Prostate gland (tissue), 2 donors: Measurements from ENCODE around the gene RCAN3. TPM values are rescaled to one million over a fixed set of nuclear protein-coding genes. Genes with fewer than 3 reads are reported as not detected.

Experiments
- DNase-seq: peaks from one replicate; pipeline ENCODE4 v3.0.0-alpha.2; 2019; ENCODE audit warnings: low spot score
- H3K27ac ChIP-seq, 2 donors: fragments of 200-600 bp; sonication (generic); 2 replicates each; pipeline ENCODE4 v1.5.1; 2017 to 2019
- H3K27me3 ChIP-seq: fragments of 200-600 bp; sonication (generic); replicated peaks from 2 replicates; pipeline ENCODE4 v1.5.1; 2019; ENCODE audit not compliant: insufficient read depth
- H3K36me3 ChIP-seq, 2 donors: fragments of 200-600 bp; sonication (generic); 1 replicate in 1 of 2; 2 replicates in 1 of 2; pipeline versions ENCODE4 v1.5.1 to v1.8.1; 2017 to 2019
- H3K4me1 ChIP-seq: fragments of 200-600 bp; sonication (generic); replicated peaks from 2 replicates; pipeline ENCODE4 v1.5.1; 2019
- H3K4me3 ChIP-seq, 2 donors: fragments of 200-600 bp; sonication (generic); 2 replicates each; pipeline ENCODE4 v1.5.1; 2017 to 2019
- H3K9me3 ChIP-seq: fragments of 200-600 bp; sonication (generic); 2 replicates; pipeline ENCODE4 v1.5.1; 2017
- POLR2A ChIP-seq: fragments of 450-650 bp; IDR thresholded peaks from one replicate; pipeline ENCODE4 v1.6.1; 2016; ENCODE audit warnings: antibody characterized with exemption, mild to moderate bottlenecking
- POLR2AphosphoS5 ChIP-seq: sonication (generic); formaldehyde crosslinking; IDR thresholded peaks from one replicate; pipeline ENCODE4 v1.6.1; 2017; ENCODE audit warnings: antibody characterized with exemption
- WGBS: methylation state at CpG from one replicate; pipeline ENCODE4 v1.1.5; 2018; 5-methylcytosine and 5-hydroxymethylcytosine counted together
- intact Hi-C: fragments of 100-400 bp; cut with DNase I; formaldehyde crosslinking; loops from one replicate; pipeline ENCODE4 v1.14.2; 2022
- total RNA-seq, 2 donors: library from RNA; depleted of rRNA; stranded (reverse); fragments of >200 nt; gene quantifications; one replicate each; pipeline ENCODE4 v1.1.0, GENCODE V29; 2016
- TF ChIP-seq, protein P1 (sequence below), 4 experiments: fragments of 200-600 bp in 2 of 4; fragments of 450-650 bp in 2 of 4; sonication (generic) in 2 of 4; IDR thresholded peaks; 1 replicate in 3 of 4; 2 replicates in 1 of 4; pipeline ENCODE4 v1.5.1; 2016 to 2019; ENCODE audit warnings: antibody characterized with exemption in 4 of 4, mild to moderate bottlenecking in 2 of 4, moderate library complexity in 2 of 4

RCAN3 gene
- total RNA-seq, 2 donors from 2014 or later = 50.8 to 238 TPM

DNA sequence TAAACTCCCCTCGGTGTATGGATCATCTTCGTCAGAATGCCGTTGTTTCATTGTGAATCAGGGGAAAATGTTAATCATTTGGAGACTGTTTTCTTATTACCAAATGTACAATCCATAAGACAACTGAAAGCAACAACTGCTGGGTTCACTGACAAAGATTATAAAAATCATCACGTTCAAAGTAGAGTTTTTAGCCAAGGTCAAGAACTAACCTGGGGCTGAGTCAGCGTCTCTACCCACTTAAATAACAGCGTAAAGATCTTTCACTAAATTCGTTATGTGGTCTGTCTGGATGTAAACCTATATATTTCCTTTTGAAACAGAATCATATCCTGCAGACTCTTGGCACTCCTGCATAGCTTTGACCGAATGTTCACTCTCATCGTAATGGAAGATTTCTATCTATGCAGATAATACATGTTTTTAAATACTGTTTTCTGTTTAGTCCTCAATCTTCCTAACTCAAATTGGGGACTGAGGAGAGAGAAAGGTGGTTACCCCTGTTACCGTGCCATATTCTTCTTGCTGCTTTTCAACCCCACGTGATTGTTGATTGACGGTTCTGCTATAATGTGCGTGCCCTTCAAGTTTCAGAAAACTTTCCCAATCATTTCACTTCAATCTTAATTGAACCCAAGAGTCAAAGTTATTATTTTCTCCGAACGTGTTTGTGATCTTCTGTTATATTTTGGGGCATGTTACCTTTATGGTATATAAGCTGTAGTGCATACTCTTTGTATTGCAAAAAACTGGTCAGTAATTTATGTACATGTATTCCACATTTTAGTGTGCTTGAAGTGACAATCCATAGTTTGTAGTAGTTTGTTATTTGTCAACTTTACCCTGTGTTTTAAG, 37.6 kb downstream of the RCAN3 start:
- Histone ChIP-seq H3K36me3 (no peaks in the 10 kb centered on the region), H3K9me3 (no peaks in the 10 kb centered on the region), H3K27ac (no peak overlapping the region), H3K4me3 (no peak overlapping the region), H3K4me1 (peaks cover 4% of the 10 kb centered on the region), H3K27me3 (no peaks in the 10 kb centered on the region)
- 72% methylated on average over 15 of the region's 15 CpGs for WGBS
- intact Hi-C loops = no loop called here
- no peak for DNase-seq
- TF ChIP-seq, protein P1, sequence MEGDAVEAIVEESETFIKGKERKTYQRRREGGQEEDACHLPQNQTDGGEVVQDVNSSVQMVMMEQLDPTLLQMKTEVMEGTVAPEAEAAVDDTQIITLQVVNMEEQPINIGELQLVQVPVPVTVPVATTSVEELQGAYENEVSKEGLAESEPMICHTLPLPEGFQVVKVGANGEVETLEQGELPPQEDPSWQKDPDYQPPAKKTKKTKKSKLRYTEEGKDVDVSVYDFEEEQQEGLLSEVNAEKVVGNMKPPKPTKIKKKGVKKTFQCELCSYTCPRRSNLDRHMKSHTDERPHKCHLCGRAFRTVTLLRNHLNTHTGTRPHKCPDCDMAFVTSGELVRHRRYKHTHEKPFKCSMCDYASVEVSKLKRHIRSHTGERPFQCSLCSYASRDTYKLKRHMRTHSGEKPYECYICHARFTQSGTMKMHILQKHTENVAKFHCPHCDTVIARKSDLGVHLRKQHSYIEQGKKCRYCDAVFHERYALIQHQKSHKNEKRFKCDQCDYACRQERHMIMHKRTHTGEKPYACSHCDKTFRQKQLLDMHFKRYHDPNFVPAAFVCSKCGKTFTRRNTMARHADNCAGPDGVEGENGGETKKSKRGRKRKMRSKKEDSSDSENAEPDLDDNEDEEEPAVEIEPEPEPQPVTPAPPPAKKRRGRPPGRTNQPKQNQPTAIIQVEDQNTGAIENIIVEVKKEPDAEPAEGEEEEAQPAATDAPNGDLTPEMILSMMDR (IDR thresholded peaks at IDR 0.05) = no peak
- TF ChIP-seq POLR2A (no peak), POLR2AphosphoS5 (no peak)

DNA sequence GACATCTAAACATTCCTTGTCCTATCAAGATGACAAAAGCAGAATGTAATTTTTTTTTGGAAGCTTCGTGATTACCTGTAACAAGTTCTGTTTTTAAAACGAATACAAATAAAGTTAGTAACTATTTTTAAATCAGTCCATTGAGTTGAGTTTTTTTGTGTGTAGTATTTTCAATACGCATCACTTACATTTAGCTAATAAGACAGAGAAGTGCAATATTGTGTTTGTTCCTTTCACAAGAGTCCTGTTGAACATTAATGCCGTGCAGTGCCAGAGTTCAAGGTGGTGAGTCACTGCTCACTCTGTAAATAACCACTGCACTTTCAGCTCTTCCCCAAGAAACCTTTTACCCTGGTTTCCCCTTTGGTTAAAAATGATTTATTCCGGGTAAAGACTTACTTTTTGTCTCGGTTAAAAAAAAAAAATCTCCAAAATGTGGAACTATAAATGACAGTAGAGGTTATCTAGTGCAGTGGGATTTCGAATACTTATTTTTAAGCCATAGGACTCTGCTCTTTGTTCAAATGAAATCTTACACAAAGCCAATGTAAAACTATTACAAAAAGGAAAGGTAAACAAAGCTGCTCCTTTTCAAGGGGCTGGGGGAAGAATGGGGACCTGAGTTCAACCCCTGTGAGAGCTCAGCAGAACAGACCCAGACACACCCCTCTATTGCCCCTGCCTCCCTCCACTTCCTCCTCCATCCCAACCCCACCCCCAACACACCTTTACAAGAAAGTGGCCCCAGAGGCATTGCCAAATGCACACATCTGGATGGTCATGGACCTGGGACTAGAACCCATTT, 38.5 kb downstream of the RCAN3 start:
- Histone ChIP-seq H3K27ac (peak overlapping the region in 1 of 2 donors; percentile 16), H3K4me1 (peaks cover 4% of the 10 kb centered on the region), H3K9me3 (no peaks in the 10 kb centered on the region), H3K4me3 (no peak overlapping the region), H3K36me3 (no peaks in the 10 kb centered on the region), H3K27me3 (no peaks in the 10 kb centered on the region)
- intact Hi-C loops = no loop called here
- DNase-seq = peak; percentile 31
- no peak for TF ChIP-seq POLR2AphosphoS5
- WGBS = 49% methylated on average over 7 of the region's 7 CpGs

GRCh38 chr1:24541711-24542346, 39.2 kb downstream of the RCAN3 start:
- peaks cover 4% of the 10 kb centered on the region for H3K4me1 ChIP-seq
- peak overlapping the region in 1 of 2 donors; percentile 16 for H3K27ac ChIP-seq
- no peak for DNase-seq
- no peaks in the 10 kb centered on the region for H3K9me3 ChIP-seq
- no peaks in the 10 kb centered on the region for H3K36me3 ChIP-seq
- no peaks in the 10 kb centered on the region for H3K27me3 ChIP-seq
- TF ChIP-seq POLR2AphosphoS5 = no peak
- TF ChIP-seq, protein P1 (IDR thresholded peaks at IDR 0.05) = peak in 2 of 4 experiments; percentile 34 to 49
- H3K4me3 ChIP-seq = no peak overlapping the region
- intact Hi-C loops = no loop called here
- 81% methylated on average over 8 of the region's 8 CpGs for WGBS

DNA sequence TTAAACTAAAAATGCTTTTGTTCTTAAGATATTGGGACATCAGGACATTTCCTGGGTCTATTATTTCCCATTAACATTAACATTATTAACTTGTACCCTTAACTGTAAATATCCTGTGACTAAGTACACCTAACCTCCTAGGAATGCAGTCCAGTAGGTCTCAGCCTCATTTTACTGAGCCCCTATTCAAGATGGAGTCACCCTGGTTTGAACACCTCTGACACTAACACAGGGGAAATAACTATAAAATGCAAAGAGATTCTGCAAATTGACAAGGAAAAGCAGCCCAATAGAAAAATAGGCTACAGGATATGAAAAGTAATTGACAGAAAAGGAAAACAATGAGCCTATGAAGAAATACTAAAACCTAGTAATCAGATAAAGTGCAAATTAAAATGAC, 41.6 kb downstream of the RCAN3 start:
- peaks cover 4% of the 10 kb centered on the region for H3K4me1 ChIP-seq
- H3K27ac ChIP-seq = no peak overlapping the region
- no peaks in the 10 kb centered on the region for H3K27me3 ChIP-seq
- TF ChIP-seq, protein P1 (IDR thresholded peaks at IDR 0.05) = no peak
- TF ChIP-seq POLR2AphosphoS5 = no peak
- no peak for TF ChIP-seq POLR2A
- DNase-seq = no peak
- no peak overlapping the region for H3K4me3 ChIP-seq
- H3K9me3 ChIP-seq = no peaks in the 10 kb centered on the region
- no peaks in the 10 kb centered on the region for H3K36me3 ChIP-seq
- intact Hi-C loops = no loop called here

- DNase-seq = no peak
- Histone ChIP-seq H3K9me3 (no peaks in the 10 kb centered on the region), H3K4me1 (peaks cover 4% of the 10 kb centered on the region), H3K36me3 (no peaks in the 10 kb centered on the region), H3K4me3 (no peak overlapping the region), H3K27ac (no peak overlapping the region), H3K27me3 (no peaks in the 10 kb centered on the region)
- 69% methylated on average over 1 of the region's 1 CpG for WGBS
- TF ChIP-seq POLR2AphosphoS5 = no peak
- TF ChIP-seq, protein P1 (IDR thresholded peaks at IDR 0.05) = no peak
- TF ChIP-seq POLR2A = no peak
- intact Hi-C loops = no loop called here
These were observed 43.0 kb downstream of the RCAN3 start for GRCh38 chr1:24545662-24546061.
